SK-N-MC (cell line): ENCODE measurements around the gene MYO16.

Source experiments
- EZH2 ChIP-seq: fragments of 200-600 bp; sonication (generic); IDR thresholded peaks from one replicate; pipeline ENCODE4 v1.6.1; 2017; ENCODE audit warnings: antibody characterized with exemption
- FOXP2 ChIP-seq: optimal IDR thresholded peaks from 2 replicates; pipeline ENCODE3; 2011; ENCODE audit warnings: mild to moderate bottlenecking, moderate library complexity; ENCODE audit not compliant: insufficient read depth; ENCODE audit errors: extremely low read length, control extremely low read depth
- POLR2AphosphoS5 ChIP-seq: IDR thresholded peaks from 2 replicates; pipeline ENCODE4 v1.6.1; 2012; ENCODE audit warnings: mild to moderate bottlenecking, low read depth, low read length, borderline replicate concordance

DNA sequence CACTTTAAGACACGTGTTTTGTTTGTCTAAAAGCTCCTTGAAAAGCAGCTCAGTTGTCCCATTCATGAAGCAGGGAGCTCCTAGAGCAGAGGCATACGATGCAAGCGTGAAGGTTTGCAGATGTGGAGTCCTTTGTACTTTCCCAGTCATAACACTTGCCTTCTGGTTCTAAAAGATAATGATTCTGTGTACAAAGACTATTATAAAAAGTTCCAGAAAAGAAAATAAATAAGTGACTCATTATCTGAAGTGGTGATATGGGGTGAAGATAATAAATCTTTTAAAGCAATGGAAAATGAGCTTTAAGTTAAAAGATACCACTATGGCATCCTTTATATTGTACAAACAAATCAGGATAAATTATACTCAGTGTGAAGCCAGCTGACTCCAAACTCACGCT lies 569.9 kb downstream of the MYO16 start:
- TF ChIP-seq EZH2 (no peak), POLR2AphosphoS5 (no peak), FOXP2 (no peak)
